ENCODE measurements around the gene PRDM5. TPM values are rescaled to one million over a fixed set of nuclear protein-coding genes. Genes with fewer than 3 reads are reported as not detected.

Gene PRDM5
- polyA plus RNA-seq, 1 donor from 2014 or later: 1.6 TPM

GRCh38 chr4:120929847-120930246 lies 7.3 kb upstream of the PRDM5 start:
- no peaks in the 10 kb centered on the region for H3F3A ChIP-seq (ENCODE audit: insufficient read depth, low read length, poor library complexity, severe bottlenecking)
- no peak overlapping the region for H3K9ac ChIP-seq (ENCODE audit: low read length)
- H3K4me2 ChIP-seq (ENCODE audit: low read length): no peak overlapping the region
- H3K36me3 ChIP-seq (ENCODE audit: insufficient read depth, low read length): no peaks in the 10 kb centered on the region
- H3K79me2 ChIP-seq (replicated peaks; ENCODE audit: insufficient read depth, low read length): no peaks in the 10 kb centered on the region
- no peaks in the 10 kb centered on the region for H4K20me1 ChIP-seq (ENCODE audit: insufficient read depth)
- no peak overlapping the region for H2AFZ ChIP-seq (ENCODE audit: low read depth, low read length)
- H3K9me3 ChIP-seq (ENCODE audit: low read length): no peaks in the 10 kb centered on the region
- H3K27ac ChIP-seq (ENCODE audit: low read length): no peak overlapping the region
- H3K4me3 ChIP-seq (ENCODE audit: low read length): no peak overlapping the region
- TF ChIP-seq MXI1 (conservative IDR thresholded peaks at IDR 0.05; ENCODE audit: poor library complexity, severe bottlenecking) (no peak), POLR2AphosphoS5 (IDR thresholded peaks at IDR 0.05) (no peak), TAF1 (IDR thresholded peaks at IDR 0.05; ENCODE audit: low read depth) (no peak), REST (IDR thresholded peaks at IDR 0.05; ENCODE audit: borderline replicate concordance) (no peak), SMC3 (conservative IDR thresholded peaks at IDR 0.05; ENCODE audit: poor library complexity) (no peak), EP300 (conservative IDR thresholded peaks at IDR 0.05; ENCODE audit: poor library complexity, severe bottlenecking) (no peak), EZH2 (IDR thresholded peaks at IDR 0.05; ENCODE audit: borderline replicate concordance, insufficient read depth, low read length, poor library complexity, severe bottlenecking) (no peak)
- TF ChIP-seq, protein P1, sequence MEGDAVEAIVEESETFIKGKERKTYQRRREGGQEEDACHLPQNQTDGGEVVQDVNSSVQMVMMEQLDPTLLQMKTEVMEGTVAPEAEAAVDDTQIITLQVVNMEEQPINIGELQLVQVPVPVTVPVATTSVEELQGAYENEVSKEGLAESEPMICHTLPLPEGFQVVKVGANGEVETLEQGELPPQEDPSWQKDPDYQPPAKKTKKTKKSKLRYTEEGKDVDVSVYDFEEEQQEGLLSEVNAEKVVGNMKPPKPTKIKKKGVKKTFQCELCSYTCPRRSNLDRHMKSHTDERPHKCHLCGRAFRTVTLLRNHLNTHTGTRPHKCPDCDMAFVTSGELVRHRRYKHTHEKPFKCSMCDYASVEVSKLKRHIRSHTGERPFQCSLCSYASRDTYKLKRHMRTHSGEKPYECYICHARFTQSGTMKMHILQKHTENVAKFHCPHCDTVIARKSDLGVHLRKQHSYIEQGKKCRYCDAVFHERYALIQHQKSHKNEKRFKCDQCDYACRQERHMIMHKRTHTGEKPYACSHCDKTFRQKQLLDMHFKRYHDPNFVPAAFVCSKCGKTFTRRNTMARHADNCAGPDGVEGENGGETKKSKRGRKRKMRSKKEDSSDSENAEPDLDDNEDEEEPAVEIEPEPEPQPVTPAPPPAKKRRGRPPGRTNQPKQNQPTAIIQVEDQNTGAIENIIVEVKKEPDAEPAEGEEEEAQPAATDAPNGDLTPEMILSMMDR (IDR thresholded peaks at IDR 0.05; ENCODE audit: poor library complexity, severe bottlenecking): no peak
- no peaks in the 10 kb centered on the region for H3K27me3 ChIP-seq (ENCODE audit: insufficient read depth, low read depth, low read length)
- H3K9me2 ChIP-seq (ENCODE audit: insufficient read depth, low read length): no peaks in the 10 kb centered on the region

- H3K79me2 ChIP-seq (replicated peaks; ENCODE audit: insufficient read depth, low read length): no peaks in the 10 kb centered on the region
- H3K4me3 ChIP-seq (ENCODE audit: low read length): no peak overlapping the region
- no peak overlapping the region for H3K27ac ChIP-seq (ENCODE audit: low read length)
- TF ChIP-seq REST (IDR thresholded peaks at IDR 0.05; ENCODE audit: borderline replicate concordance) (no peak), RAD21 (conservative IDR thresholded peaks at IDR 0.05) (no peak), POLR2AphosphoS5 (IDR thresholded peaks at IDR 0.05) (no peak), EZH2 (IDR thresholded peaks at IDR 0.05; ENCODE audit: borderline replicate concordance, insufficient read depth, low read length, poor library complexity, severe bottlenecking) (no peak), MXI1 (conservative IDR thresholded peaks at IDR 0.05; ENCODE audit: poor library complexity, severe bottlenecking) (no peak), TAF1 (IDR thresholded peaks at IDR 0.05; ENCODE audit: low read depth) (no peak), EP300 (conservative IDR thresholded peaks at IDR 0.05; ENCODE audit: poor library complexity, severe bottlenecking) (no peak), SMC3 (conservative IDR thresholded peaks at IDR 0.05; ENCODE audit: poor library complexity) (no peak)
- TF ChIP-seq, protein P1 (IDR thresholded peaks at IDR 0.05; ENCODE audit: poor library complexity, severe bottlenecking): no peak
- H3F3A ChIP-seq (ENCODE audit: insufficient read depth, low read length, poor library complexity, severe bottlenecking): no peaks in the 10 kb centered on the region
- H3K9me2 ChIP-seq (ENCODE audit: insufficient read depth, low read length): no peaks in the 10 kb centered on the region
- no peak overlapping the region for H2AFZ ChIP-seq (ENCODE audit: low read depth, low read length)
- H3K36me3 ChIP-seq (ENCODE audit: insufficient read depth, low read length): no peaks in the 10 kb centered on the region
- H3K9ac ChIP-seq (ENCODE audit: low read length): no peak overlapping the region
- H3K4me2 ChIP-seq (ENCODE audit: low read length): no peak overlapping the region
- H4K20me1 ChIP-seq (ENCODE audit: insufficient read depth): no peaks in the 10 kb centered on the region
- H3K27me3 ChIP-seq (ENCODE audit: insufficient read depth, low read depth, low read length): peaks cover 5% of the 10 kb centered on the region
- no peaks in the 10 kb centered on the region for H3K9me3 ChIP-seq (ENCODE audit: low read length)
Observed at GRCh38 chr4:120927801-120928409, 5.4 kb upstream of the PRDM5 start.
